Suppressor macrophage treated with lipopolysaccharide for 1 hour (primary cell): ENCODE results near the gene OLFML1.
A peak's percentile ranks its signal among the peaks of the same experiment; 100 is the strongest.
"Not testable (repeated sequence)": the region's sequence is repeated elsewhere in the genome, so short reads cannot be mapped to it uniquely, and the experiment has no call there.

ENCODE experiments used
- DNase-seq, 3 donors: peaks; one replicate each; pipeline ENCODE4 v3.0.0-alpha.2; 2020 to 2022

OLFML1 gene

DNA sequence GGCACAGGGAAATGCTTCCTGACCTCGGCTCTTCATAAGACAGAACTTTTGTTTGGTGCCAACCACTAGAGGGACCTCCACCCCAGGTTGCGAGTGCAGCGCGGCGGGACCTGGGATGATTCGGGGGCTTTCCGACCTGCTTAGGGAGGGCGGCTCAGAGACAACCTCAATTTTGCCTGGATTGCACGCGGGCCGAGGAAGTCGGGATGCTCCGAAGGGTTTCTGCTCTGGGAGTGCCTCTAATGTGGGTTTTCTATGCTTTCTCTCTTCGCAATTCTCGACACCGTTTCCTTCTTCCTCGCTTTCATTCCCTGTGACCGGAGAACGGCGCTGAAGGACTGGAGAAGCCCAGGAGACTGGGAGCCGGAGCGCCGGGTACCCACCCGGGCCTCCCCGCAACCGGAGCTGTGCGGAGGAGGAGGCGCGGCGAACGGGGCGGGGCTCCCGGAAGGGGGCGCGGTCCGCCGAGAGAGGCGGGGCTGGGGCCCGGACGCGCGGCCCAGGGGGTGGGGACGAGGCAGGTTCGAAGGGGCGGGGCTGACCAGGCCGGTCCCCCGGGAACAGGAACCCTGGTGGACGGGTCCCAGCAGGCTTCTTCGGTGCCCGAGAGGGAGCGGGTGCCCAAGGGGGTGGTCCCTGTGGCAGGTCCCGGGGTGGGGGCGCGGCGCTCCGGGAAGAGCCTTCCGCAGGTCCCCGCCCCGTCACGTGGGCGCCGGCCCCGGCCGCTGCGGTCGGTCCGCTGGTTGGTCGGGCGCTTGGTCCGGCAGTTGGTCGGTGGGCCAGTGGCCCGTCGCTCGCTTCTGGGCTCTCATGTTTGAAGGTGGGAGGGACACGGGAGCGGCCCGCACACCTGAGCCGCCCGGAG lies 28.2 kb downstream of the OLFML1 start, which contains the start of gene PPFIBP2:
Gene PPFIBP2, plus strand, starts transcription at position 766 of the 865 bp plus-strand sequence. CDS start 35,477 bp downstream, outside the sequence.
- peak; percentile 89 to 96 (median 90) for DNase-seq

DNA sequence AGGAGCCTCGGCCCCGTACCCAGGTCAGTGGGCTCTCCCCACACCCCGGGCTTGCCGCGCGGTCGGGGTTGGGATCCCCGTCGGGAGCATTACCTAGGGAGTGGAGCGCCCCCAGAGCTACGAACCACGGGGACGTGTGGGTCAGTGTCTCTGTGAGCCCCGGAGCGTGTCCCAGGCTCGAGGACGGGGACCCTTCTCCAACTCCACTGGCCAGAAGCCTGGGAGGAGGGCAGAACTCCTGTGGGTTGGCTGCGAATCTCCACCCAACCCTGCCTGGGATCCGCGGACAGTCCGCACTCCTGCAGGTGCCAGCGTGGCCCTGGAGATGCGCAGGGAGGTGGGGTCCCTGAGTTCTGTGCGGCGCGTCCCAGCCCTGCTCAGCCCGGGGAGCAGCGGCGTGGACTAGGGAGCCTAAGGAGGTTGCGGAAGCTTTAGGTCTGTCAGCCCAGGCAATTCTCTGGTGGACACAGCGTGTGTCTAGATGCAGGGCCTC lies 28.8 kb downstream of the OLFML1 start:
- DNase-seq, result peak; percentile 26 to 52 (median 46)

DNA sequence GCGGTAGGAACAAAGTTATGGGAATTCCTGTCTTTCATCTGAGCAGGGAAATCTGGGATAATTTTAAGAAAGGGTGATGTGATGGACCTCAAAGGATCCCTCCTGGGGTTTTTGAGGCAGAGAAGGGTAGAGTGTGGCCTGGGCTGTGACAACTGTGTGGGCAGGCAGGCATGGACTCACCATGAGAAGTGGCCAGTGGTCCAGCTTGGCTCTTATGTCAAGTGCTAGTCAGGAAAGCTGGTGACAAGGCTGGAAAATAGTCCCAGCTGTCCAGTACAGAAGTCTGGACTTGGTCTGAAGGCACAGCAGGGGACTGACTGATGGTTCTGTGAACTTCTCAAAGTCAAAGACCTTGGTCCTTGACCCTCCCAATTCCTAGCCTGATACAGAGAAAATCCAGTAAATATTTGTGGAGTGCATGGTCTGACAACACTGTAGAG lies 30.2 kb downstream of the OLFML1 start:
- DNase-seq, result peak; percentile 32 to 58 (median 53)

DNA sequence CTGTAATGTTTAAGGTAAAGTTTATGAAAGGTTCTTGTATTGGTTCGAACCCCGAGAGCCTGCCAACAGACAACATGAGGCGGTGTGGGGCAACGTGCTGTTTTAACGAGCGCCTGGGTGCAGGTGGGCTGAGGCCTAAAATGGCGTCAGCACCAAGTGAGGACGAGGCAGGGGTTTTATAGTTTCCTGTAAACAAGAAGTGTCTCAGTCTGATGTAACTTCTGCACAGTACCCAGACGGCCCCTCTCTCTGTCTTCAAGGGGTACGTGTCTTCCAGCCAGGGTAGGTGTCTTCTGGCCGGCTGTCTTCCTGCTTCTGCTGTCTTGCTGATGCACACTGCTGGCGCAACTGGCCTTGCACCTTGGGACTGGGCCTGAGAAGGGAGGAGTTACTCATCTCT lies 31.2 kb downstream of the OLFML1 start:
- no peak for DNase-seq

DNA sequence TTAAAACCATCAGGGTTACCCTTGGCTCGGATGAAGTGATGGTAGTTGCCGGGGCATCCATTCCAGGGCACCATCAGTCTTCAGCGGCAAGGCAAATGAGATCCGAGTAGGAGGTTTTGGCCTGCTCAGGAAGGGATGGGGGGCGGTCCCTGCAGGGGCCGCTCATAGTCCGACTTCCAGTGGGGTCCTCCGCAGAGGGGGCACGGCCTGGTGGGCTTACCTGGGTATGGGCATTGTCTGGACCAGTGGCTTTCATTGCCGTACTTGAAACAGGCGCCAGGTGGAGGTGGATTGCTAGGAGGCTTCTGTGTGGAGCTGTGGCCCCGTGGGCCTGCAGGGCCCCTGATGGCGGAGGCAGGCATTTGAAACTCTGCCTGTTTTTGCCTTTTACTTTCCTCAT lies 32.4 kb downstream of the OLFML1 start:
- DNase-seq, result not testable (repeated sequence)

DNA sequence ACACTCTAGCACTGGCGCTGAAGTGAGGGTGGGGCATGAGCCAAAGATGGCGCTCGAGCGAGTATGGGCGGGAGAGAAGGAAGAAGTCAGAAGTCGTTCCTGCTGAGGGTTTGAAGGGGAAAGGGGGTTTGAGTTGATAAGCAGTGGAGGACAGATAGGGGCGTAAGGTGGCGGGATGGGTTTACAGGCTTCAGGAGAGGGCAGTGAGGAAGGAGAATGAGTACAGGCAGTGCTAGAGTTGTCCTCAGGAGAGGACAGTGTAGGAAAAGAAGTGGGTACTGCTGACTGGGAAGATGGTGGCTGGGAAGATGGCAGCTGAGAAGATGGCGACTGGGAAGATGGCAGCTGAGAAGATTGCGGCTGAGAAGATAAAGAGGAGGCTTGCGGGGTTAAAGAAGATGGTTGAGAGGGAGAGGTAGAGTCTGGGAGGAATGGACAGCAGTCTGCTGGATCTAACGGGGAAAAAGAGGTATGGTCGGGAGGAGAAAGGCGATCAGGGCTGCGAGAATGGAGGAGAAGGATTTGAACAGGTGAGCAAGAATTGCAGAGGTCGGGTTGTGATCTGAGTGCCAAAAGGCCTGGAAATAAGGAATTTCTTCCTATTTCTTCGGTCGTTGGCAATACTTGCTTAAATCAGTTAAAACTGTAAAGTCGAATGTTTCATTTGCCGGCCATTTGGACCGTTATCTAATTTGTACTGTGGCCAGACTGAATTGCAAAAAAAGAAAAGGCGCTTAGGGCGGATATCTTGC lies 33.7 kb downstream of the OLFML1 start:
- no peak for DNase-seq

DNA sequence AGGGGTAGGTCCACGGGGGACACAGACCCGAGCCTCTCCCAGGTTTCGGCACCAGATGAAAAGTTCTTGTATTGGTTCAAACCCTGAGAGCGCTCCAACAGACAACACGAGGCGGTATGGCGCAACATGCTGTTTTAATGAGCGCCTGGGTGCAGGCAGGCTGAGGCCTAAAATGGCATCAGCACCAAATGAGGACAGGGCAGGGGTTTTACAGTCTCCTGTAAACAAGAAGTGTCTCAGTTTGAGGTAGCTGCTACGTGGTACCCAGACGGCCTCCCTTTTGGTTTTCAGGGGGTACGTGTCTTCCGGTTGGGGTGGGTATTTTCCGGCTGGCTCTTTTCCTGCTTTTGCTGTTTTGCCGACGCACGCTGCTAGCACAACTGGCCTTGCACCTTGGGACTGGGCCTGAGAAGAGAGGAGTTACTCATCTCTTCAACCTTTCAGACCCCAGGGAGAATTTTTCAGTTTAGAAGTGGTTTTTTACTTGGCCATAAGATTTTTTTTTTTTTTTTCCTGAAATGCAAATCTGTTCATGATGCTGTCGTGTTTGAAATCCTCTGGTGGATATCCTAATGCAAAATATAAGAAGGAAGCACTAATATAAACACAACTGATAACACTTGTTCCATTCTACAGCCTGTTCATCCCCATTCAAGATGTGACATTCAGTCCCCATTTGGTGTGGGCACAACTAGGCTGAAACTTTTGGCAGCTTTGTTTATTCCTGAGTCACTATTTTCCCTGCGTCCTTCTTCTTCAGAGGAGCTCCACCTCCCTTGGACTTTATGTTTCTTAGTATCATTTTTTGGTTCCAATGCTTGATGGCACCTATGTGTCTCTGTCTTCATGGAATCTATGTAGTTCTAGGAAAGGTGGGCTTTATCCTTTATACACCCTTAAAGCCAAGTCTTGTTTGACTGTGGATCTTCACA lies 35.0 kb downstream of the OLFML1 start:
- DNase-seq, result peak in 1 of 3 donors; percentile 27

DNA sequence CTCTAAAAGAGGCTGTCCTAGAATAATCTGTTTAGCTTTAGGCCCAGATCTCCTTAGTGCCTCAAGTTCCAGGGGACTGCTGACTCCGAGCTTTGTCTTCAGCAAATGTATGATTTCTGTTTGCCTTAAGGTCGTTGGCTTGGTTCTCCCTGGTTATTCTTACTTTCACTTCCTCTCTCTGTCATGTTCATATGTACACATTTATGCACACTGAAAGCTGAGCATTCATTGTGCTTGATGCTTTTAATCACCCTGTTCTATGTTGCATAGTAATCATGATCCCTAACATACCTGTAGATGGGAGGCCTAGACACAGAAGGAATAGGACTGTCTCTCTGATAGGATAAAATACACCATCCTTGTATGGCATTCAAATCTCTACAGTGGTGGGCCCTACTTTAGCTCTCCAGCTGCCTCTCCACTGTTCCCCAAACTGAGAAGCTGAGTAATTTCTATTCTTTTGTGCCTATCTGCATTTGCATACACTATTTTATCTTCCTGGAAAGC lies 35.7 kb downstream of the OLFML1 start:
- DNase-seq, result peak; percentile 63 to 79 (median 74)

DNA sequence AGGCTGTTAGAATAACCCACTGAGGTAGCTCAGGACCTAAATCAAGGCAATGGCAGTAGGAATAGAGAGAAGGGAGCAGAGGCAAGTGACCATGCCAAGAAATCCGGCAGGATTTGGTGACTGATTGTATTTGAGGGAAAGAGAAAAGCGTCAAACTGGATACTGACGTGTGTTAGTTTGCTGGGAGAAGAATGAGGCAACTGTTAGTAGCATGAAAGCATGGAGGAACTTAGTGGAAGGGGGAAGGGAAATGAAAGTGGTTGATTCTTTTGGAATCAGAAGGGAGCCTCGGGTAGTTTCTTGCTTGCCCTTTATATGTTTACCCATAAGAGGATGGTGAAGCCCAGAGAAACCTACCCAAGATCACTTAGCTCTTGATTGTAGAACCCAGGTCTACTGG lies 36.8 kb downstream of the OLFML1 start:
- DNase-seq, result peak; percentile 63

DNA sequence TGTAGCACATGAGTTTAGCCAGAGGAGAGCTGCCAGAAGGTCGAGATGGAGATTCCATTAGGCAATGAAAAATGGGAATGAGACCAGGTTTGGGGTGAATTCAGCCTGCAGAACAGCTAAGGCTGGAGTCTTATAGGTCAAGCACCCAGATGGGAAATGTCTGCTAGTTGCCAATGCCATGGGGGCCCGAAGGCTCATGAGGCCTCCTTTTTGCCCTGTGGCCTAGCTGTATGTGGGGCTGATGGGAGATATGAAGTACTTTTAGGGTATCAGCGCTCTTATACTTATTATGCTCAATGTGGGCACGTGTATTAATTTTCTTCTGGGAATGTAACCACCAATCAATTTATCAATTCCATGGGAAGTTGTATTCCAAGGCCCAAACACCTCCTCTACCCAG lies 37.2 kb downstream of the OLFML1 start:
- DNase-seq, result no peak

DNA sequence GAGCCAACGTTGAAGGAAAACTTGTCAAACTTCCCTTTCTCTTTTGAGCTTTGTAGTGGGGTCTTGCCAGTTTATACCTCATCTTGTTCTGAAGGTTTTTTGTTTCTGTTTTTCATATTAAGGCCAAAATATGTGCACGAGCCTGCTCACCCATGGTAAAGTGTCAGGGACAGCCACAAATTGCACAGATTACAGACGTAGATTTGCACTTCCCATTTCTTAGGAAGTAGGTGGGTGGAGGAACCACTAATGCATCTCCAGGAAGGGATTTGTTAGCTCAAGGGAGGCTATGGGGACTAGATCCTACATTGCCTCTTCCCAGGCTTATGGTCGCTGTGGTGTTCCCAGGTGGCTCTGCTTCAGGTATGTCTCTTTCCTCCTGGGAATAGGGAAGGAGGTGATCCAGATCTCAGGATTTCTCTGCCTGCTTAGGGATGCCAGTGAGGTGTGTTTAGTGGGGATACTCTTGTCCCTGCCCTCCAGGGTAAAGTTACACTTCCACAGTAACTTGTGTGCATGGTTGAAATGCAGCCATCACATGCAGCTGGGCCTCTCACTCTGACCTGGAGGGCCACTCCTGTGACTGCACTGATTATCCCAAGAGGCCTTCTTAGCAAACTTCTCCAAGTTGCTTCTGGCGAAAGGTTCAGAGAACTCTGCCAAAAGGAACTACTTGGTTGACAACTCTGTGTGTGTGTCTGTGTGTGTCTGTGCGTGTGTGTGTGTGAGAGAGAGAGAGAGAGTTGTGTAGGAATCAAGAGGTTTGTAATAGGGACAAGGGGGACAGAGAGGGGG lies 38.3 kb downstream of the OLFML1 start:
- DNase-seq, result peak; percentile 73 to 77 (median 75)

DNA sequence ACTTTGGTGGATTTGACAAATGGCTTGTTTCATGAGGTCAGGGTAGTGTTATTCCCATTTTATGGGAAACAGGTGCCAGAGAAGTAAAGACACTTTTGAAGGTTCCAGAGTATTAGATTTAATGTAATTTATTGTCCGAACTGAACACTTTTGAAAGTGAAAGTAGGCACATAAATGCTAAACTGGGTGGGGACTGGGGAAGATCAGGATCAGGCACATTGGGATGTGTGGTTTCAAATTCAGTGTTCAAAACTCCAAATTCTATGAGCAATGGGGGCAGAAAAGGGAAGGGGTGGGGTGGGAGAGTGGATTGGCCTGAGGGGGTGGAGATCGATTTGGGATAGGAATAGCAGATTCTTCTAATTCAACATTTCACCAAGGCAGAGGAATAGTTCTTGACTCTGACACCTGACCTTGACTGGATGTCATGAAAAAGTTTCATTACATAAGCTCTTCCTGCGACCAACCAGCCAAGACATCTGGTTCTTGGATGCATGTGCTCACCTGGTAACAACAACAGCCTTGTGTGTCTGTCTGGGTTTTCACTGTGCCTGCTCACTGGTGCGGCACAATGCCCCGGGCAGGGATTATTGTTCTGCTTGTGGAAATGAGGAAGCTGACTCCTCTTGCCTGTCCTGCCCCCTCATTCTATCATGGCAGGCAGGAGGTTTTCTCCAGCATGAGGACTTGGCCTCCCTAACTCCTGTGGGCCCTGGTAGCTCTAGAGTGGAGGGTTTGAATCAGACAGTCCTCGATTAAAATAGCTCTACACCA lies 39.3 kb downstream of the OLFML1 start:
- peak; percentile 64 to 72 (median 70) for DNase-seq

DNA sequence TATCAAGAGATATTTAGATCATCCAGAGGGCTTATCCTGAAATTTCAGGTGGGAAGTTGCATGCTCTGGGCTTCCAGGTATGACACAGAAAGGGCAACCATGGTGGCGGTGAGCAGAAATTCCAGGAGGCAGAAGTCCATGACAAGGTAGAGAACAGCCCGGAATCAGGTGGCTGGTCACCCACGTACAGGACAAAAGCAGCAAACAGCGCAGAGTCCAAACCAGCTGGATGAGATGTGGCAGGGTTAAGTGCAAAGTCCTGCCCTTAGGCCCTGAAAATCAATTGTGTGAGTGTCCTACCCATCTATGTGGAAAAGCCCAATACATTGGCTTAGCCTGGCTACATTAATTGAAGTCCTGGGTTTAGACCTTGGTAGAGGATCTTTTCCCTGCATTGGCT lies 40.1 kb downstream of the OLFML1 start:
- DNase-seq, result no peak

DNA sequence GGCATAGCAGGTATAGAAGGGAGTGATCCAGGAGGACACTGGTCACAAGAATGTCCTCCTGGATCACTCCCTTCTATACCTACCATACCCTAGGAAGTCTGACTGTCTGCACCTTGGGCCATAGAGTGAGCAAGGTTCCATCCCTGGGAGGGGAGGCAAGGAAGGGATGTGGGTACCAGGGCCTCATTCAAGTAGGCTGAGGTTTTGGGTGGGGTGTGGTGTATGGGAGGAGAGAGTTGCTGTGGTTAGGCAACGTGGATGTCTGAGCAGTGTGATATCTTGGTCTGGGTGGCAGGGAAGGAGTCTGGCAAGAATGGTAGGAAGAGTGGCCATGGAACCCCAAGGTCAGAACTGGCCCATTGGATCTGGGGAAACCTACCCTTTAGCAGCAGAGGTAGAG lies 41.7 kb downstream of the OLFML1 start:
- DNase-seq, result no peak

DNA sequence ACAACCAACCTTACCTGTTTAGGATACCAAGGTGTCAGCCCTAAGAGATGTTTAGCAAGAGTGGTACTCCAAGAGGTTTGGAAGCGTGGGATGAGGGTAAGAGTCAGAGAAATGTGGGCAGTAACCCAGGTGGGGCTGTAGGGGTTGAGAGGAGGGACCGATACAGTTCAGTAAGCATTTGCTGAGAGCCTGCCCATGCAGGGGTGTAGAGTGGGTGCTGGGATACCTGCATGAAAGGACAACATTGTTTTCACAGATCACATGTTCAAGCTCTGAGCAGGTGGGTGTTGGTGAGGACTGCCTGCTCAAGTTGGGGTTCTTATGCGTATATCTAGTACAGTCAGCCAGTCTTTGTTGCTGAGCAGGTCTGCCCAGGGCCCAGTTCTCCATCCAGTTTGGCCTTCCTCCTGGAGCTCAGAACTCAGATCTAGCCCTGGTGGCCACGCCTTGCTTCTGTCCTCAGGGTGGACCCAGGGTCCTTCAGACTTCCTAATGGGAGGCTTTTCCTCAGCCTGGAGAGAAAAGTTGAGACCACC lies 43.3 kb downstream of the OLFML1 start:
- DNase-seq, result no peak

DNA sequence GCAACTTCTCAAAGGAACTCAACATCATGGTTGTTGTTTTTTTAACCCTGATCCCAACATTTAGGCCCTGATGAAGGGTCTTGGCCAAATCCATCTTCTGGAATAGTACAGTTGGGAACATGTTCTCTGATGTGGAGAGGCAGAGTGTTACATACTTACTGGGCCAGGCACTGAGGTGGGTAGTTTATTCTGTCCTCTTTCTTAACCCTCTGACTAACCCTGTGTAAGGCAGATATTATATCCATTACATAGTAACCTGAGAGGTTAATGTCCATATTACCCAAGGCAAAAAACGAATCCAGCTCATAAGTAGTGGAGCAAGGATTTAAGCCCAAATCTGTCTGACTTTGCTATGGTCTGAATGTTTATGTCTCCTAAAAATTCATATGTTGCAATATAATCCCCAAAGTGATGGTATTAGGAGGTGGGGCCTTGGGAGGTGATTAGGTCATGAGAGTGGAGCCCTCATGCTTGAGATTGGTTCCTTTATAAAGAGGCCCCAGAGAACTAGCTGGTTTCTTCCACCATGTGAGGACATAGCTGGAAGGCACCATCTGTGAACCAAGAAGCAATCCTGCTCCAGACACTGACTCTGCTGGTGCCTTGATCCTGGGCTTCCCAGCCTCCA lies 44.8 kb downstream of the OLFML1 start:
- peak in 1 of 3 donors; percentile 22 for DNase-seq

DNA sequence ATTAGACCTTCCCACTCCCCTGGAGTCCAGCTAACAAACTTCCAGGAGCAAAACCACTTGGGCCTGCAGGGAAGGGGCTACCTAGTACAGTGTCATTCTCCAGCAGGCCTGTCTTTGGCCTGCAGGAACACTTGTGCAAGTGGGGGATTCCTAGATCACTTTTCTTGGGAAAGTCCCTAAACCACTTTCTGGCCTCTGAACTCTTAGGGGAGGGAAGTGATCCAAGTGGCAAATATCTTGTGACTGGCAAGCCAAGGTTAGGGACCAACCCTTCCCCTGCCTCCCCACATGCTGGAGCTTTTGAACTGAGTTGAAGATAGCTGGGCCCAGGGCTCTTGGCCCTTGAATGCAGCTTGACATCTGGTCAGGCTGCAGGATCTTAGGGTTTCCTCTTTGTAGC lies 45.7 kb downstream of the OLFML1 start:
- peak; percentile 87 to 92 (median 90) for DNase-seq

DNA sequence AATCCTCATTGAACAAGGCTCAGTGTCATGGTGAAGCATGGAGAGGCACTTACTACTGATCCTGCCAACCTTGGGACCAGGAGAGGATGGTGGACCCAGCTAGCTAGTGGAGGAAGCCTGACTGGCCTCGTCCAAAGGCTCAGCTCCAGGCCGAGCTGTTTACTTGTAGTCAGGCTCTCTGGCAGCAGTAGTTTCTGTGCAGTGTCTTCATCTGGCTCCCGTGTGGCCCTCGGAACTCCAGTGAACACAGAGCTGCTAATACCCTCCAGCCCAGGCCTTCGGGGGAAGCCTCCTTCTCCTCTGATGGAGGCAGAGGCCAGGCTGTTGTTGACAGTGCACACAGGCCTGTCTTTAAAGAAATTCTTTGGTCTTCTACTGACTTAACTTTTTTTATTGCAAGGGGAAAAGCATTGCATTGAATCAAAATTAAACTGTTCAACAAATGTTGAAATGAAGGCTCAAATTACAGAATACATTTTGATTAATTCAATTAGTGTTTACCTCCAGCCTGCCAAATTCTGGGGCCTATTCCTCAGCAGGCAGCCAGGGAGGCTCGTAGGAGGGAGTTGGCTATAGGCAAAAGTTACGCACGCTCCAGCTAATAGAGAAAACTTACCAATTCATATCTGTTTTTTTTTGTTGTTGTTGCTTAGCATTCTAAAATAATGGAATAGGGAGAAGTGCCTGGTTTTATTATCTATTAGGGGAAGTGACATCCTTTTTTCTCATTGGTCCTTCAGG lies 47.3 kb downstream of the OLFML1 start:
- no peak for DNase-seq
